ENCODE data around the gene ENO3.

DNA sequence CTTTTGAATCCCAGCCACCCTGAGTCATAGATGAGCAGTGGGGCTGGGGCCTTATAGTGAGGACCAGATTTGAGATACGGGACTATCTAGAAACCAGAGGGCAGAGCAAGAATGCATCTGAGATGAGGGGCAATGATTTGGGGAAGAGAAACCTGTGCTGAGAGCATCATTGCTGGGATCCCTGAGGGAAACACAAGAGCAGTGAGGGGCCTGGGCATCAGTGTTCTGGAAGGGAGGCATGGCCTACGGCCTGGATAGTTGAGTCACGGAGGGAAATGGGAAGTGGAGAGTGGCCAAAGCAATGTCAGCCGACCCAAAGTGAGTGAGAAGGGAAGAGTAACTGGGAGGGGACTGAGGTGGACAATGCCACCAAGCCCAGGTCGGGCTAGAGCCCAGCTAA lies 31.4 kb downstream of the ENO3 start:
- TF ChIP-seq, protein P1, sequence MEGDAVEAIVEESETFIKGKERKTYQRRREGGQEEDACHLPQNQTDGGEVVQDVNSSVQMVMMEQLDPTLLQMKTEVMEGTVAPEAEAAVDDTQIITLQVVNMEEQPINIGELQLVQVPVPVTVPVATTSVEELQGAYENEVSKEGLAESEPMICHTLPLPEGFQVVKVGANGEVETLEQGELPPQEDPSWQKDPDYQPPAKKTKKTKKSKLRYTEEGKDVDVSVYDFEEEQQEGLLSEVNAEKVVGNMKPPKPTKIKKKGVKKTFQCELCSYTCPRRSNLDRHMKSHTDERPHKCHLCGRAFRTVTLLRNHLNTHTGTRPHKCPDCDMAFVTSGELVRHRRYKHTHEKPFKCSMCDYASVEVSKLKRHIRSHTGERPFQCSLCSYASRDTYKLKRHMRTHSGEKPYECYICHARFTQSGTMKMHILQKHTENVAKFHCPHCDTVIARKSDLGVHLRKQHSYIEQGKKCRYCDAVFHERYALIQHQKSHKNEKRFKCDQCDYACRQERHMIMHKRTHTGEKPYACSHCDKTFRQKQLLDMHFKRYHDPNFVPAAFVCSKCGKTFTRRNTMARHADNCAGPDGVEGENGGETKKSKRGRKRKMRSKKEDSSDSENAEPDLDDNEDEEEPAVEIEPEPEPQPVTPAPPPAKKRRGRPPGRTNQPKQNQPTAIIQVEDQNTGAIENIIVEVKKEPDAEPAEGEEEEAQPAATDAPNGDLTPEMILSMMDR (IDR thresholded peaks at IDR 0.05; ENCODE audit: low read depth, low read length, poor library complexity, severe bottlenecking) = no peak
- TF ChIP-seq EZH2phosphoT487 (IDR thresholded peaks at IDR 0.05; ENCODE audit: borderline replicate concordance, low read length) = no peak
